H1 (cell line): ENCODE data around the gene PLCB4. TPM values are rescaled to one million over a fixed set of nuclear protein-coding genes. Genes with fewer than 3 reads are reported as not detected.

Experiments
- CTCF ChIA-PET: fragments of 300-600 bp; sonication (Branson Sonifier 250); formaldehyde crosslinking; loops from one replicate; lab custom pipeline; 2021; ENCODE audit not compliant: partially characterized antibody; lab: Charles Lee
- POLR2A ChIA-PET: fragments of 300-600 bp; sonication (Branson Sonifier 250); formaldehyde crosslinking; loops from one replicate; lab custom pipeline; 2021; ENCODE audit warnings: inconsistent platforms; ENCODE audit not compliant: partially characterized antibody; lab: Charles Lee
- DNase-seq, 2 experiments: peaks; one replicate each; pipeline versions ENCODE4 v3.0.0 to v3.0.0-alpha.2; 2010 to 2022; ENCODE audit warnings: low spot score in 2 of 2, low read depth in 1 of 2, mixed read lengths in 1 of 2
- FAIRE-seq: peaks from 2 replicates; lab custom pipeline; 2011; peaks lifted over from hg19 to GRCh38; lab: Jason Lieb, UNC
- H2AFZ ChIP-seq: 2 replicates; pipeline ENCODE4 v1.8.1; 2012; ENCODE audit warnings: low read length, inconsistent platforms
- H2AK5ac ChIP-seq: 2 replicates; pipeline ENCODE4 v1.6.1; 2013; ENCODE audit warnings: low read depth, low read length
- H2BK120ac ChIP-seq: replicated peaks from 2 replicates; pipeline ENCODE3; 2013; ENCODE audit warnings: low read depth, low read length, inconsistent platforms
- H2BK12ac ChIP-seq: 2 replicates; pipeline ENCODE4 v1.6.1; 2013; ENCODE audit warnings: low read depth, low read length
- H2BK15ac ChIP-seq: 2 replicates; pipeline ENCODE4 v1.6.1; 2013; ENCODE audit warnings: low read length
- H2BK20ac ChIP-seq: 2 replicates; pipeline ENCODE4 v1.6.1; 2013; ENCODE audit warnings: low read length
- H2BK5ac ChIP-seq: 2 replicates; pipeline ENCODE4 v1.6.1; 2013; ENCODE audit warnings: low read depth, low read length
- H3K14ac ChIP-seq: 2 replicates; pipeline ENCODE4 v1.6.1; 2013; ENCODE audit warnings: inconsistent platforms; ENCODE audit not compliant: insufficient read length
- H3K18ac ChIP-seq: 2 replicates; pipeline ENCODE4 v1.6.1; 2013; ENCODE audit warnings: low read length; ENCODE audit errors: extremely low read depth
- H3K23ac ChIP-seq: 2 replicates; pipeline ENCODE4 v1.6.1; 2013; ENCODE audit warnings: inconsistent platforms; ENCODE audit not compliant: insufficient read length
- H3K23me2 ChIP-seq: 2 replicates; pipeline ENCODE4 v1.6.1; 2013; ENCODE audit warnings: low read depth, low read length
- H3K27ac ChIP-seq: 2 replicates; pipeline ENCODE4 v1.6.1; 2011; ENCODE audit warnings: low read depth, low read length, inconsistent platforms
- H3K27me3 ChIP-seq, 4 experiments: replicated peaks in 1 of 4; 1 replicate in 1 of 4; 2 replicates in 3 of 4; pipeline versions ENCODE4 v1.6.1 to v1.8.1; 2011 to 2013; ENCODE audit warnings: low read length in 3 of 4, mild to moderate bottlenecking in 3 of 4, inconsistent platforms in 2 of 4, mixed read lengths in 2 of 4, moderate library complexity in 1 of 4; ENCODE audit not compliant: control insufficient read depth in 3 of 4, insufficient read depth in 3 of 4; ENCODE audit errors: extremely low read depth in 1 of 4
- H3K36me3 ChIP-seq, 4 experiments: 2 replicates each; pipeline versions ENCODE4 v1.6.1 to v1.8.1; 2011 to 2013; ENCODE audit warnings: mild to moderate bottlenecking in 4 of 4, low read length in 3 of 4, moderate library complexity in 2 of 4, control low read depth in 1 of 4, inconsistent platforms in 1 of 4; ENCODE audit not compliant: insufficient read depth in 4 of 4, control insufficient read depth in 2 of 4
- H3K4ac ChIP-seq: replicated peaks from 2 replicates; pipeline ENCODE3; 2013; ENCODE audit warnings: low read length, low read depth, mixed read lengths, inconsistent platforms; ENCODE audit not compliant: insufficient read length
- H3K4me1 ChIP-seq, 4 experiments: replicated peaks in 1 of 4; 1 replicate in 1 of 4; 2 replicates in 3 of 4; pipeline versions ENCODE4 v1.6.1 to v1.8.1; 2011 to 2013; ENCODE audit warnings: low read length in 3 of 4, inconsistent platforms in 2 of 4, mixed read lengths in 1 of 4; ENCODE audit not compliant: insufficient read depth in 4 of 4, control insufficient read depth in 3 of 4
- H3K4me2 ChIP-seq, 2 experiments: 2 replicates each; pipeline versions ENCODE4 v1.6.1 to v1.8.1; 2011 to 2013; ENCODE audit warnings: low read depth in 2 of 2, low read length in 2 of 2, control low read depth in 1 of 2, inconsistent platforms in 1 of 2, mild to moderate bottlenecking in 1 of 2; ENCODE audit not compliant: insufficient read depth in 1 of 2
- H3K4me3 ChIP-seq, 4 experiments: fragments of 200-600, 300-600 bp in 1 of 4; sonication (generic), shearing (Covaris generic), sonication (Bioruptor Twin) in 1 of 4; 2 replicates each; pipeline versions ENCODE4 v1.5.1 to v1.8.1; 2011 to 2016; ENCODE audit warnings: low read length in 4 of 4, low read depth in 3 of 4, control low read depth in 2 of 4, inconsistent platforms in 2 of 4, mild to moderate bottlenecking in 2 of 4, mixed read lengths in 1 of 4, moderate library complexity in 1 of 4; ENCODE audit not compliant: insufficient read depth in 2 of 4; ENCODE audit errors: extremely low read depth in 1 of 4
- H3K56ac ChIP-seq: replicated peaks from 2 replicates; pipeline ENCODE3; 2013; ENCODE audit warnings: low read depth, mild to moderate bottlenecking, mixed read lengths, low read length, inconsistent platforms; ENCODE audit not compliant: insufficient read length
- H3K79me1 ChIP-seq: 2 replicates; pipeline ENCODE4 v1.6.1; 2013; ENCODE audit warnings: low read depth, low read length, control low read depth
- H3K79me2 ChIP-seq, 2 experiments: 2 replicates each; pipeline versions ENCODE4 v1.6.1 to v1.8.1; 2012 to 2013; ENCODE audit warnings: low read length in 2 of 2, mild to moderate bottlenecking in 2 of 2, inconsistent platforms in 1 of 2; ENCODE audit not compliant: insufficient read depth in 2 of 2, control insufficient read depth in 1 of 2
- H3K9ac ChIP-seq, 4 experiments: replicated peaks in 1 of 4; 1 replicate in 1 of 4; 2 replicates in 3 of 4; pipeline versions ENCODE4 v1.6.1 to v1.8.1; 2011 to 2013; ENCODE audit warnings: low read depth in 3 of 4, low read length in 3 of 4, control low read depth in 2 of 4, mild to moderate bottlenecking in 2 of 4, moderate library complexity in 2 of 4, inconsistent platforms in 1 of 4; ENCODE audit errors: extremely low read depth in 1 of 4
- H3K9me3 ChIP-seq, 2 experiments: 2 replicates each; pipeline versions ENCODE4 v1.6.1 to v1.8.1; 2012 to 2013; ENCODE audit warnings: mild to moderate bottlenecking in 2 of 2, moderate library complexity in 2 of 2, control low read depth in 1 of 2, inconsistent platforms in 1 of 2, low read depth in 1 of 2, low read length in 1 of 2, mixed read lengths in 1 of 2; ENCODE audit not compliant: insufficient read depth in 2 of 2
- H4K20me1 ChIP-seq, 2 experiments: replicated peaks in 1 of 2; 2 replicates each; pipeline versions ENCODE3 to v1.8.1; 2011 to 2013; ENCODE audit warnings: inconsistent platforms in 2 of 2, low read length in 2 of 2, mild to moderate bottlenecking in 1 of 2; ENCODE audit not compliant: insufficient read depth in 2 of 2, control insufficient read depth in 1 of 2
- H4K5ac ChIP-seq: 2 replicates; pipeline ENCODE4 v1.6.1; 2013; ENCODE audit warnings: low read length, low read depth, mixed read lengths, inconsistent platforms; ENCODE audit not compliant: insufficient read length
- H4K8ac ChIP-seq: 2 replicates; pipeline ENCODE4 v1.8.0; 2013; ENCODE audit warnings: mild to moderate bottlenecking, moderate library complexity, low read length, inconsistent platforms; ENCODE audit not compliant: insufficient read depth; ENCODE audit errors: extremely low read depth
- H4K91ac ChIP-seq: replicated peaks from 2 replicates; pipeline ENCODE3; 2013; ENCODE audit warnings: low read length, mixed read lengths, inconsistent platforms; ENCODE audit not compliant: insufficient read length
- CEBPB ChIP-seq: IDR thresholded peaks from 2 replicates; pipeline ENCODE4 v1.6.1; 2012; ENCODE audit warnings: low read depth, low read length
- KDM4A ChIP-seq: IDR thresholded peaks from one replicate; pipeline ENCODE4 v1.7.1; 2012; ENCODE audit warnings: low read depth, mild to moderate bottlenecking, moderate library complexity, low read length, inconsistent platforms; ENCODE audit not compliant: severe bottlenecking
- MAFK ChIP-seq: IDR thresholded peaks from 2 replicates; pipeline ENCODE4 v1.6.1; 2012; ENCODE audit warnings: low read depth, mild to moderate bottlenecking, improper control_type of control experiment, low read length
- POLR2AphosphoS5 ChIP-seq: IDR thresholded peaks from 2 replicates; pipeline ENCODE4 v1.6.1; 2011; ENCODE audit warnings: low read depth, low read length
- RXRA ChIP-seq: IDR thresholded peaks from 2 replicates; pipeline ENCODE4 v1.6.1; 2011; ENCODE audit warnings: low read depth, mild to moderate bottlenecking, low read length, moderate library complexity; ENCODE audit not compliant: insufficient read depth
- SIX5 ChIP-seq: IDR thresholded peaks from 2 replicates; pipeline ENCODE4 v1.6.1; 2011; ENCODE audit warnings: mild to moderate bottlenecking, low read depth, low read length
- SP2 ChIP-seq: IDR thresholded peaks from 2 replicates; pipeline ENCODE4 v1.6.1; 2012; ENCODE audit warnings: mild to moderate bottlenecking, low read length, inconsistent platforms
- TAF1 ChIP-seq: IDR thresholded peaks from 2 replicates; pipeline ENCODE4 v1.6.1; 2011; ENCODE audit warnings: mild to moderate bottlenecking, low read depth, low read length
- WGBS, 2 experiments: shearing (Covaris generic) in 1 of 2; methylation state at CpG; one replicate each; pipeline versions ENCODE4 v1.1.6 to v1.1.7; 2013 to 2015; ENCODE audit warnings: low lambda C conversion rate in 2 of 2, mixed read lengths in 2 of 2, inconsistent platforms in 1 of 2, low coverage in 1 of 2, missing lambda C conversion rate in 1 of 2; ENCODE audit not compliant: insufficient replicate concordance in 2 of 2, insufficient coverage in 1 of 2, insufficient read length in 1 of 2; ENCODE audit errors: extremely low coverage in 1 of 2, missing lambda C conversion rate in 1 of 2; 5-methylcytosine and 5-hydroxymethylcytosine counted together
- polyA plus RNA-seq, 7 experiments: library from polyadenylated mRNA; depleted of rRNA in 3 of 7; stranded (reverse) in 5 of 7; unstranded in 2 of 7; fragments of >200 nt in 5 of 7; fragments of 200-250 nt in 2 of 7; gene quantifications; 1 replicate in 5 of 7; 2 replicates in 1 of 7; 4 replicates in 1 of 7; pipeline versions ENCODE4 v1.2.1 to v1.2.3, GENCODE V29; 2011 to 2013; ENCODE audit warnings: missing spikeins in 2 of 7, mixed read lengths in 2 of 7
- total RNA-seq: library from RNA; stranded (reverse); fragmentation: NEBNext Ultra II Directional; extraction: Animal tissue kit (Norgen Biotek cat#: 25700); gene quantifications from 2 replicates; pipeline ENCODE4 v1.2.1, GENCODE V29; 2021
- TF ChIP-seq, protein P1 (sequence below), 3 experiments: IDR thresholded peaks; 1 replicate in 2 of 3; 2 replicates in 1 of 3; pipeline versions ENCODE4 v1.5.1 to v1.6.1; 2011; ENCODE audit warnings: low read length in 3 of 3, mild to moderate bottlenecking in 3 of 3, inconsistent platforms in 2 of 3, low read depth in 1 of 3, moderate library complexity in 1 of 3; ENCODE audit not compliant: insufficient read depth in 1 of 3; ENCODE audit errors: control extremely low read depth in 1 of 3
- TF ChIP-seq, protein P2 (sequence below): IDR thresholded peaks from 2 replicates; pipeline ENCODE4 v1.6.1; 2012; ENCODE audit warnings: low read length, inconsistent platforms

Gene PLCB4
- total and polyA plus RNA-seq, 2 of the 8 experiments (the other 6 are each of a cell fraction or from before 2014, with no cell fraction given) = 3.2 to 14.1 TPM

DNA sequence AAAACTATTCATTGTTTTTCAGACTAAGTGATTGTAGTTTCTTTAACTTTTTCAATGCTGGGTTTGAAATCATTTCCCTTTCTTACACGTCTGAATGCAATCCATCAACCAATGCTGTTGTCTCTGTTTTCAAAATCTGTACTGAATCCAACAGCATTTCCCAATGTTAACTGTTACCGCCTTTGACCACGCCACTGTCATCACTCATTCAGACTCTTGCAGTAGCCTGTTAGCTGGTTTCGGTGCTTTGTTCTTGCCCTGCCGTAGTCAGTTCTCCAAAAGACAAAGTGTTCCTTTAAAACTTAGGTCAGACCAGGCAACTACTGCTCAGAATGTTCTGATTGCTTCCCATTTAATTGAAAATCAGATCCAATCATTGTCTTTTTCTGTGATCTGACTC lies 131.3 kb downstream of the PLCB4 start:
- no peak for DNase-seq
- TF ChIP-seq SIX5 (no peak), KDM4A (no peak), TAF1 (no peak), RXRA (no peak), POLR2AphosphoS5 (no peak), SP2 (no peak), CEBPB (no peak), MAFK (no peak)
- TF ChIP-seq, protein P1, sequence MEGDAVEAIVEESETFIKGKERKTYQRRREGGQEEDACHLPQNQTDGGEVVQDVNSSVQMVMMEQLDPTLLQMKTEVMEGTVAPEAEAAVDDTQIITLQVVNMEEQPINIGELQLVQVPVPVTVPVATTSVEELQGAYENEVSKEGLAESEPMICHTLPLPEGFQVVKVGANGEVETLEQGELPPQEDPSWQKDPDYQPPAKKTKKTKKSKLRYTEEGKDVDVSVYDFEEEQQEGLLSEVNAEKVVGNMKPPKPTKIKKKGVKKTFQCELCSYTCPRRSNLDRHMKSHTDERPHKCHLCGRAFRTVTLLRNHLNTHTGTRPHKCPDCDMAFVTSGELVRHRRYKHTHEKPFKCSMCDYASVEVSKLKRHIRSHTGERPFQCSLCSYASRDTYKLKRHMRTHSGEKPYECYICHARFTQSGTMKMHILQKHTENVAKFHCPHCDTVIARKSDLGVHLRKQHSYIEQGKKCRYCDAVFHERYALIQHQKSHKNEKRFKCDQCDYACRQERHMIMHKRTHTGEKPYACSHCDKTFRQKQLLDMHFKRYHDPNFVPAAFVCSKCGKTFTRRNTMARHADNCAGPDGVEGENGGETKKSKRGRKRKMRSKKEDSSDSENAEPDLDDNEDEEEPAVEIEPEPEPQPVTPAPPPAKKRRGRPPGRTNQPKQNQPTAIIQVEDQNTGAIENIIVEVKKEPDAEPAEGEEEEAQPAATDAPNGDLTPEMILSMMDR (IDR thresholded peaks at IDR 0.05; ENCODE audit: control extremely low read depth in 1 of 3, insufficient read depth in 1 of 3, low read depth in 1 of 3, low read length in 3 of 3) = no peak
- TF ChIP-seq, protein P2, sequence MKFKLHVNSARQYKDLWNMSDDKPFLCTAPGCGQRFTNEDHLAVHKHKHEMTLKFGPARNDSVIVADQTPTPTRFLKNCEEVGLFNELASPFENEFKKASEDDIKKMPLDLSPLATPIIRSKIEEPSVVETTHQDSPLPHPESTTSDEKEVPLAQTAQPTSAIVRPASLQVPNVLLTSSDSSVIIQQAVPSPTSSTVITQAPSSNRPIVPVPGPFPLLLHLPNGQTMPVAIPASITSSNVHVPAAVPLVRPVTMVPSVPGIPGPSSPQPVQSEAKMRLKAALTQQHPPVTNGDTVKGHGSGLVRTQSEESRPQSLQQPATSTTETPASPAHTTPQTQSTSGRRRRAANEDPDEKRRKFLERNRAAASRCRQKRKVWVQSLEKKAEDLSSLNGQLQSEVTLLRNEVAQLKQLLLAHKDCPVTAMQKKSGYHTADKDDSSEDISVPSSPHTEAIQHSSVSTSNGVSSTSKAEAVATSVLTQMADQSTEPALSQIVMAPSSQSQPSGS = no peak

More for the DNA sequence above, 131.3 kb downstream of the PLCB4 start:
- no peak for FAIRE-seq
- Histone ChIP-seq H3K36me3 (no peaks in the 10 kb centered on the region), H3K79me1 (no peaks in the 10 kb centered on the region; the same call in 1 of the 2 replicates), H3K4me1 (peaks cover 0 to 2% (median 1%) of the 10 kb centered on the region in 4 experiments; a peak in 4 of 7 replicates), H3K9me3 (no peaks in the 10 kb centered on the region), H3K79me2 (no peaks in the 10 kb centered on the region), H2BK15ac (no peak overlapping the region), H3K18ac (no peak overlapping the region), H3K4me3 (no peak overlapping the region), H3K56ac (no peak overlapping the region), H3K23ac (no peak overlapping the region), H2BK120ac (no peak overlapping the region), H3K27me3 (no peaks in the 10 kb centered on the region), H3K27ac (no peak overlapping the region), H3K23me2 (no peaks in the 10 kb centered on the region), H4K20me1 (no peaks in the 10 kb centered on the region), H3K9ac (no peak overlapping the region), H2BK12ac (no peak overlapping the region), H2AK5ac (peak overlapping the region; percentile 60; the same call in 1 of the 2 replicates), H3K4ac (no peak overlapping the region), H3K4me2 (no peak overlapping the region), H2AFZ (no peak overlapping the region), H4K8ac (no peak overlapping the region), H2BK5ac (no peak overlapping the region), H2BK20ac (0 out of 2 replicates have a peak overlapping the region, but pooled peaks have one; percentile 34), H4K5ac (no peak overlapping the region), H3K14ac (no peak overlapping the region), H4K91ac (no peak overlapping the region)
- ChIA-PET POLR2A (no interaction called here), CTCF (no interaction called here)
- WGBS, 2 experiments = 82% methylated on average over 5 of the region's 5 CpGs; no CpG with 5 or more reads in 1 of the 2 experiments
